Gastroesophageal sphincter (tissue), 4 donors: Measurements from ENCODE around the gene PCDHGC3. TPM values are rescaled to one million over a fixed set of nuclear protein-coding genes. Genes with fewer than 3 reads are reported as not detected.

ENCODE experiments used
- ATAC-seq: fragments of 150-250 bp; one replicate; pipeline ENCODE4 v1.9.1; 2016; ENCODE audit warnings: mild to moderate bottlenecking, moderate library complexity
- H3K27ac ChIP-seq, 4 donors: fragments of 200-600 bp; sonication (generic) in 3 of 4; 1 replicate in 3 of 4; 2 replicates in 1 of 4; pipeline ENCODE4 v1.5.1; 2016 to 2019
- H3K27me3 ChIP-seq: fragments of 200-600 bp; sonication (generic); one replicate; pipeline ENCODE4 v1.5.1; 2019
- H3K36me3 ChIP-seq, 2 donors: fragments of 200-600 bp; sonication (generic); one replicate each; pipeline ENCODE4 v1.5.1; 2019; ENCODE audit warnings: control low read depth in 1 of 2
- H3K4me1 ChIP-seq, 3 donors: fragments of 200-600 bp; sonication (generic); 1 replicate in 2 of 3; 2 replicates in 1 of 3; pipeline ENCODE4 v1.5.1; 2016 to 2019; ENCODE audit warnings: control low read depth in 2 of 3
- H3K4me3 ChIP-seq, 2 donors: fragments of 200-600 bp; sonication (generic); one replicate each; pipeline ENCODE4 v1.5.1; 2019; ENCODE audit warnings: mild to moderate bottlenecking in 1 of 2, moderate library complexity in 1 of 2
- H3K9me3 ChIP-seq, 3 donors: fragments of 200-600 bp; sonication (generic); one replicate each; pipeline ENCODE4 v1.5.1; 2017 to 2019; ENCODE audit warnings: control low read depth in 2 of 3
- CTCF ChIP-seq, 4 experiments: fragments of 200-600 bp in 2 of 4; fragments of 450-650 bp in 2 of 4; sonication (generic) in 1 of 4; IDR thresholded peaks; one replicate each; pipeline ENCODE4 v1.5.1; 2017 to 2019; ENCODE audit warnings: antibody characterized with exemption in 4 of 4, mild to moderate bottlenecking in 2 of 4, moderate library complexity in 2 of 4
- EP300 ChIP-seq: sonication (generic); formaldehyde crosslinking; IDR thresholded peaks from one replicate; pipeline ENCODE4 v1.6.1; 2017; ENCODE audit warnings: antibody characterized with exemption, mild to moderate bottlenecking
- POLR2A ChIP-seq, 2 donors: fragments of 450-650 bp; IDR thresholded peaks; one replicate each; pipeline ENCODE4 v1.6.1; 2017; ENCODE audit warnings: antibody characterized with exemption in 2 of 2, mild to moderate bottlenecking in 2 of 2, moderate library complexity in 1 of 2
- POLR2AphosphoS5 ChIP-seq: sonication (generic); formaldehyde crosslinking; IDR thresholded peaks from one replicate; pipeline ENCODE4 v1.6.1; 2017; ENCODE audit warnings: antibody characterized with exemption
- WGBS, 2 donors: methylation state at CpG; one replicate each; pipeline ENCODE4 v1.1.5; 2018; ENCODE audit warnings: low coverage in 1 of 2; 5-methylcytosine and 5-hydroxymethylcytosine counted together
- total RNA-seq, 4 donors: library from RNA; depleted of rRNA; stranded (reverse); fragments of >200 nt; gene quantifications; one replicate each; pipeline ENCODE4 v1.1.0, GENCODE V29; 2016

PCDHGC3 gene
- total RNA-seq, 4 donors from 2014 or later: 52.6 to 95.6 (median 63.2) TPM

- peaks cover 0 to 19% of the 10 kb centered on the region in 2 donors for H3K36me3 ChIP-seq
- no peak for ATAC-seq
- H3K4me3 ChIP-seq: no peak overlapping the region
- TF ChIP-seq POLR2A (IDR thresholded peaks at IDR 0.05) (no peak), EP300 (no peak), POLR2AphosphoS5 (no peak), CTCF (IDR thresholded peaks at IDR 0.05) (no peak)
- no peaks in the 10 kb centered on the region for H3K27me3 ChIP-seq
- no peak overlapping the region for H3K27ac ChIP-seq
- H3K9me3 ChIP-seq: peaks cover 0 to 90% (median 0%) of the 10 kb centered on the region in 3 donors
- no peaks in the 10 kb centered on the region for H3K4me1 ChIP-seq
- 43 to 47% methylated on average over 9 to 19 of the region's 50 CpGs for WGBS, 2 donors
Observed at GRCh38 chr5:141441571-141442170, 34.1 kb upstream of the PCDHGC3 start.

GRCh38 chr5:141465351-141465750 is 10.4 kb upstream of the PCDHGC3 start:
- 91 to 100% methylated on average over 3 of the region's 3 CpGs for WGBS, 2 donors
- Histone ChIP-seq H3K27me3 (no peaks in the 10 kb centered on the region), H3K4me3 (no peak overlapping the region), H3K4me1 (no peaks in the 10 kb centered on the region), H3K27ac (no peak overlapping the region), H3K9me3 (no peaks in the 10 kb centered on the region), H3K36me3 (peaks cover 0 to 7% of the 10 kb centered on the region in 2 donors)
- TF ChIP-seq POLR2AphosphoS5 (no peak), EP300 (no peak), POLR2A (IDR thresholded peaks at IDR 0.05) (no peak), CTCF (IDR thresholded peaks at IDR 0.05) (no peak)
- no peak for ATAC-seq

GRCh38 chr5:141476132-141476911 is 556 bp downstream of the PCDHGC3 start:
- peak; percentile 25 for TF ChIP-seq POLR2AphosphoS5
- no peak for TF ChIP-seq EP300
- no peak for TF ChIP-seq CTCF (IDR thresholded peaks at IDR 0.05)
- WGBS, 2 donors: 0% methylated on average over 11 of the region's 58 CpGs; no CpG with 5 or more reads in 1 of the 2 donors
- Histone ChIP-seq H3K27me3 (no peaks in the 10 kb centered on the region), H3K4me3 (peak overlapping the region; percentile 58 to 62), H3K4me1 (peaks cover 3 to 53% (median 21%) of the 10 kb centered on the region in 3 donors), H3K27ac (peak overlapping the region; percentile 65 to 95 (median 91)), H3K9me3 (no peaks in the 10 kb centered on the region), H3K36me3 (no peaks in the 10 kb centered on the region)
- ATAC-seq: peak; percentile 61

GRCh38 chr5:141477044-141477575 is 1.3 kb downstream of the PCDHGC3 start:
- Histone ChIP-seq H3K4me1 (peaks cover 3 to 61% (median 21%) of the 10 kb centered on the region in 3 donors), H3K9me3 (no peaks in the 10 kb centered on the region), H3K4me3 (peak overlapping the region; percentile 58 to 62), H3K27me3 (no peaks in the 10 kb centered on the region), H3K27ac (peak overlapping the region in 3 of 4 donors; percentile 89 to 95 (median 93)), H3K36me3 (no peaks in the 10 kb centered on the region)
- TF ChIP-seq EP300 (no peak), POLR2AphosphoS5 (no peak), POLR2A (IDR thresholded peaks at IDR 0.05) (no peak), CTCF (IDR thresholded peaks at IDR 0.05) (no peak)
- ATAC-seq: no peak
- 10 to 43% methylated on average over 4 to 8 of the region's 24 CpGs for WGBS, 2 donors
